Activated gamma-delta T cell treated with Interleukin-2 at 50 U/mL for 16 hours (primary cell): ENCODE measurements around the gene FKBP1B.
"Not testable (repeated sequence)": the region's sequence is repeated elsewhere in the genome, so short reads cannot be mapped to it uniquely, and the experiment has no call there.

Source experiments
- DNase-seq: peaks from one replicate; pipeline ENCODE4 v3.0.0-alpha.2; 2020

FKBP1B gene

GRCh38 chr2:24022975-24023575, 26.5 kb upstream of the FKBP1B start:
- no peak for DNase-seq

- no peak for DNase-seq
These were observed 25.5 kb upstream of the FKBP1B start for GRCh38 chr2:24024018-24024417.

- no peak for DNase-seq
These were observed 24.4 kb upstream of the FKBP1B start for GRCh38 chr2:24024996-24025663.

GRCh38 chr2:24026233-24026632, 23.3 kb upstream of the FKBP1B start:
- DNase-seq = no peak

- no peak for DNase-seq
These were observed 10.6 kb upstream of the FKBP1B start for GRCh38 chr2:24038786-24039499.

- no peak for DNase-seq
These were observed 9.0 kb upstream of the FKBP1B start for GRCh38 chr2:24040511-24040910.

GRCh38 chr2:24043133-24043532, 6.4 kb upstream of the FKBP1B start:
- not testable (repeated sequence) for DNase-seq

GRCh38 chr2:24045511-24046508, 3.7 kb upstream of the FKBP1B start:
- DNase-seq = no peak

- DNase-seq = no peak
These were observed 3.0 kb upstream of the FKBP1B start for GRCh38 chr2:24046599-24046929.

- DNase-seq = peak; percentile 91
These were observed 2.4 kb upstream of the FKBP1B start, which contains the start of gene WDCP for GRCh38 chr2:24046930-24047702. Gene WDCP, minus strand, starts transcription at chr2:24047391. Its CDS starts 7,897 bp downstream, at chr2:24039494.

GRCh38 chr2:24047703-24048033, 1.9 kb upstream of the FKBP1B start:
- no peak for DNase-seq

- no peak for DNase-seq
These were observed 614 bp upstream of the FKBP1B start for GRCh38 chr2:24048769-24049484.

GRCh38 chr2:24050041-24050979, 769 bp downstream of the FKBP1B start:
- peak; percentile 4 for DNase-seq

GRCh38 chr2:24051833-24052232, 2.3 kb downstream of the FKBP1B start:
- DNase-seq = no peak

- DNase-seq = no peak
These were observed 3.4 kb downstream of the FKBP1B start for GRCh38 chr2:24052951-24053350.

GRCh38 chr2:24054366-24055010, 4.9 kb downstream of the FKBP1B start:
- DNase-seq = no peak

GRCh38 chr2:24055750-24056149, 6.2 kb downstream of the FKBP1B start:
- no peak for DNase-seq

- DNase-seq = no peak
These were observed 9.2 kb downstream of the FKBP1B start for GRCh38 chr2:24058564-24059271.

GRCh38 chr2:24065341-24065740, 15.8 kb downstream of the FKBP1B start:
- DNase-seq = no peak
